Large intestine (tissue), 3 donors: Measurements from ENCODE around the gene RIPK3. TPM values are rescaled to one million over a fixed set of nuclear protein-coding genes. Genes with fewer than 3 reads are reported as not detected.

Experiments used
- DNase-seq, 2 donors: peaks; one replicate each; pipeline versions ENCODE4 v3.0.0 to v3.0.0-alpha.2; 2013
- H3K27ac ChIP-seq: one replicate; pipeline ENCODE4 v1.5.1; 2013; ENCODE audit warnings: low read length
- H3K27me3 ChIP-seq: 2 replicates; pipeline ENCODE4 v1.6.1; 2013; ENCODE audit warnings: low read length; ENCODE audit not compliant: control insufficient read depth, insufficient read depth
- H3K36me3 ChIP-seq: 2 replicates; pipeline ENCODE4 v1.6.1; 2013; ENCODE audit warnings: low read length; ENCODE audit not compliant: control insufficient read depth, insufficient read depth
- H3K4me1 ChIP-seq: one replicate; pipeline ENCODE4 v1.6.1; 2013; ENCODE audit warnings: low read length; ENCODE audit not compliant: control insufficient read depth, insufficient read depth
- H3K4me3 ChIP-seq: one replicate; pipeline ENCODE4 v1.5.1; 2013; ENCODE audit warnings: low read length
- H3K9me3 ChIP-seq: one replicate; pipeline ENCODE4 v1.6.1; 2013; ENCODE audit warnings: mild to moderate bottlenecking, low read depth, low read length, moderate library complexity; ENCODE audit not compliant: control insufficient read depth
- WGBS: methylation state at CpG from one replicate; pipeline ENCODE4 v1.1.5; 2013; ENCODE audit warnings: low lambda C conversion rate; ENCODE audit not compliant: insufficient coverage; 5-methylcytosine and 5-hydroxymethylcytosine counted together
- polyA plus RNA-seq: library from polyadenylated mRNA; unstranded; fragments of 120-200 nt; gene quantifications from one replicate; pipeline ENCODE4 v1.2.1, GENCODE V29; 2013

The RIPK3 gene
- polyA plus RNA-seq, 1 donor, result 14.8 TPM

GRCh38 chr14:24312736-24313507, 26.9 kb downstream of the RIPK3 start:
- Histone ChIP-seq H3K9me3 (peaks cover 7% of the 10 kb centered on the region), H3K27me3 (peaks cover 30% of the 10 kb centered on the region), H3K27ac (no peak overlapping the region), H3K4me1 (peaks cover 31% of the 10 kb centered on the region), H3K36me3 (no peaks in the 10 kb centered on the region), H3K4me3 (no peak overlapping the region)
- WGBS, result 100% methylated on average over 2 of the region's 9 CpGs
- no peak for DNase-seq

DNA sequence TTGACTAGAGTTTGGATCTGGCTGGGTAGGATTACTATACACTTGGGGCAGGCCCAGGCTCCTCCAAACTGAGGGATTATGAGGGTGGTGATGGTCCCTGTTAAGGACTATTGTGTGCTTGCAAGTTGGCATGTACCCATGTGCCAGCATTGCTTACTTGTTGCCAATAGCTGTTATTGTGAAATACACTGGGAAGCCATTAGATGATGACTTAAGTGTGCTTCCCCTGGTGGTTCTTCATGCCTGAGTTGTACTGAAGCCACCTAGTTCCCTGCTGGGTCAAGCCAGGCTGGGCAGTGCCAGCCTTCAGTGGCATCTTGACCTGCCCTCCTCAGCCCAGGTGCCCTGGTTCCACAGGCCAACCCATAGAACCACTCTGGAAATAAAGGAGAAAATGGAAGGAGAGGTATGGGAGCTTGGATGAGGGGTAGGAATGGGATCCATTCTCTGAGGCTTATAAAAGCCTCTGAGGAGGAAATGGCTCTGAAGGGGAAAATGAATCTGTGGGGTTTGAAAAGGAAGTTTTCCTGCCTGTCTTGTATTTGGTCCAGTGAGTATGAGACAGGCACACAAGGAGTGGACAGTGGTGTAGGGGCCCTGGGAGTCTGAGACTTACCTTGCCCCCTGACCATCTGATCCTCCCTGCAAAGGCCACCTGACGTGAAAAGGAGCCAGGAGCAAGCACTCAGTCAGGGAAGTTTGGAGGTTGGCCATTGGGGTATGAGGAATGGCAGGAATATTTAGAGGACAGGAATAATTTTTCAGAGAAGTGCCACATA, 27.8 kb downstream of the RIPK3 start:
- no peak for DNase-seq
- WGBS, result no CpG with 5 or more reads among the region's 1 CpG
- Histone ChIP-seq H3K4me1 (peaks cover 37% of the 10 kb centered on the region), H3K4me3 (no peak overlapping the region), H3K27ac (no peak overlapping the region), H3K27me3 (peaks cover 21% of the 10 kb centered on the region), H3K36me3 (peaks cover 2% of the 10 kb centered on the region), H3K9me3 (peaks cover 7% of the 10 kb centered on the region)

DNA sequence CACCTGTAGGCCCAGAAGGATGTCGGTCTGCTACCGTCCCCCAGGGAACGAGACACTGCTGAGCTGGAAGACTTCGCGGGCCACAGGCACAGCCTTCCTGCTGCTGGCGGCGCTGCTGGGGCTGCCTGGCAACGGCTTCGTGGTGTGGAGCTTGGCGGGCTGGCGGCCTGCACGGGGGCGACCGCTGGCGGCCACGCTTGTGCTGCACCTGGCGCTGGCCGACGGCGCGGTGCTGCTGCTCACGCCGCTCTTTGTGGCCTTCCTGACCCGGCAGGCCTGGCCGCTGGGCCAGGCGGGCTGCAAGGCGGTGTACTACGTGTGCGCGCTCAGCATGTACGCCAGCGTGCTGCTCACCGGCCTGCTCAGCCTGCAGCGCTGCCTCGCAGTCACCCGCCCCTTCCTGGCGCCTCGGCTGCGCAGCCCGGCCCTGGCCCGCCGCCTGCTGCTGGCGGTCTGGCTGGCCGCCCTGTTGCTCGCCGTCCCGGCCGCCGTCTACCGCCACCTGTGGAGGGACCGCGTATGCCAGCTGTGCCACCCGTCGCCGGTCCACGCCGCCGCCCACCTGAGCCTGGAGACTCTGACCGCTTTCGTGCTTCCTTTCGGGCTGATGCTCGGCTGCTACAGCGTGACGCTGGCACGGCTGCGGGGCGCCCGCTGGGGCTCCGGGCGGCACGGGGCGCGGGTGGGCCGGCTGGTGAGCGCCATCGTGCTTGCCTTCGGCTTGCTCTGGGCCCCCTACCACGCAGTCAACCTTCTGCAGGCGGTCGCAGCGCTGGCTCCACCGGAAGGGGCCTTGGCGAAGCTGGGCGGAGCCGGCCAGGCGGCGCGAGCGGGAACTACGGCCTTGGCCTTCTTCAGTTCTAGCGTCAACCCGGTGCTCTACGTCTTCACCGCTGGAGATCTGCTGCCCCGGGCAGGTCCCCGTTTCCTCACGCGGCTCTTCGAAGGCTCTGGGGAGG, 28.9 kb downstream of the RIPK3 start, which contains the start of gene LTB4R:
Gene LTB4R, plus strand, starts transcription at position 857 of the 959 bp plus-strand sequence. CDS start 4,150 bp downstream, outside the sequence.
- H3K27ac ChIP-seq, result peak within 1 kb of the TSS; percentile 9
- peaks cover 13% of the 10 kb centered on the region for H3K36me3 ChIP-seq
- peaks cover 11% of the 10 kb centered on the region for H3K27me3 ChIP-seq
- H3K4me1 ChIP-seq, result peaks cover 41% of the 10 kb centered on the region
- no CpG with 5 or more reads among the region's 99 CpGs for WGBS
- peak in 1 of 2 donors; percentile 79 for DNase-seq
- peaks cover 2% of the 10 kb centered on the region for H3K9me3 ChIP-seq
- peak within 1 kb of the TSS; percentile 13 for H3K4me3 ChIP-seq

GRCh38 chr14:24310265-24310645, 29.5 kb downstream of the RIPK3 start:
- no CpG with 5 or more reads among the region's 5 CpGs for WGBS
- peaks cover 19% of the 10 kb centered on the region for H3K36me3 ChIP-seq
- H3K27ac ChIP-seq, result peak overlapping the region; percentile 9
- peak in 1 of 2 donors; percentile 74 for DNase-seq
- H3K4me1 ChIP-seq, result peaks cover 41% of the 10 kb centered on the region
- H3K9me3 ChIP-seq, result no peaks in the 10 kb centered on the region
- H3K27me3 ChIP-seq, result peaks cover 6% of the 10 kb centered on the region
- no peak overlapping the region for H3K4me3 ChIP-seq

DNA sequence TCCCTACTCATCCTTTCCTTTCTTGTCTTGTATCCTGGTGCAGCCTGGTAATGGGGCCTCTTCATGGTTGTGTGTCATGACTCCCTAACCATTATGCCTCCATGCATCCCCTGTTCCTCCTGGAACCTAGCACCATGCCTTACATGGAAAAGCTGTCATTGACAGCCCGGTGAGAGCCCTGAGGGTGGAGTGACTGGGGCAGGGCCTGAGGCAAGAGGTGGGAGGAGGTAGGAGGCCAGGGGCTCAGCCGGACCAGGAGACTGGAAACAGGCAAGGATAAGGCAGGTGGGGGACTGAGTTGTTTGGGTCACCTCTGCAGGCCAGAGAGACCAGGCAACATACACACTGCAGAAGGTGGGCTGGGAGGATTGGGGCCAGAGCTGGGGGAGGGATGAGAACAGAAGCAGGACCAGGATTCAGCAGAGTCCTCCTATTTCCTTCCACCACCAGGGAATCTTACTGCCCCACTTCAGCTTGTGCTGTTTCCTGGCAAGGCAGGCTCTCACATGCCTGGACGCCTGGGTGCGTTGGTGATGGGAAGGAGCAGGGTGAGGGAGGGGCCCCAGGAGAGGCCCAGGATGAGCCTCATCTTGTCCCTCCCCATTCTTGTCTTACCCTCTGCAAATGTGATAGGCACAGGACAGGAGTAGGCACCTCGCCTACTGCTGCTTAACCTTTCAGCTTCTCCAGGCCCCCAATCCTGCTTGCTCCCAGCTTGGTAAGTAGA, 30.1 kb downstream of the RIPK3 start, which contains the start of gene LTB4R2:
Gene LTB4R2, plus strand, starts transcription at position 603 of the 727 bp plus-strand sequence. CDS start 525 bp downstream, outside the sequence.
- Histone ChIP-seq H3K36me3 (peaks cover 25% of the 10 kb centered on the region), H3K27me3 (peaks cover 1% of the 10 kb centered on the region), H3K27ac (peak within 1 kb of the TSS; percentile 9), H3K4me1 (peaks cover 41% of the 10 kb centered on the region), H3K4me3 (no peak within 1 kb of the TSS), H3K9me3 (no peaks in the 10 kb centered on the region)
- no peak for DNase-seq
- no CpG with 5 or more reads among the region's 5 CpGs for WGBS

DNA sequence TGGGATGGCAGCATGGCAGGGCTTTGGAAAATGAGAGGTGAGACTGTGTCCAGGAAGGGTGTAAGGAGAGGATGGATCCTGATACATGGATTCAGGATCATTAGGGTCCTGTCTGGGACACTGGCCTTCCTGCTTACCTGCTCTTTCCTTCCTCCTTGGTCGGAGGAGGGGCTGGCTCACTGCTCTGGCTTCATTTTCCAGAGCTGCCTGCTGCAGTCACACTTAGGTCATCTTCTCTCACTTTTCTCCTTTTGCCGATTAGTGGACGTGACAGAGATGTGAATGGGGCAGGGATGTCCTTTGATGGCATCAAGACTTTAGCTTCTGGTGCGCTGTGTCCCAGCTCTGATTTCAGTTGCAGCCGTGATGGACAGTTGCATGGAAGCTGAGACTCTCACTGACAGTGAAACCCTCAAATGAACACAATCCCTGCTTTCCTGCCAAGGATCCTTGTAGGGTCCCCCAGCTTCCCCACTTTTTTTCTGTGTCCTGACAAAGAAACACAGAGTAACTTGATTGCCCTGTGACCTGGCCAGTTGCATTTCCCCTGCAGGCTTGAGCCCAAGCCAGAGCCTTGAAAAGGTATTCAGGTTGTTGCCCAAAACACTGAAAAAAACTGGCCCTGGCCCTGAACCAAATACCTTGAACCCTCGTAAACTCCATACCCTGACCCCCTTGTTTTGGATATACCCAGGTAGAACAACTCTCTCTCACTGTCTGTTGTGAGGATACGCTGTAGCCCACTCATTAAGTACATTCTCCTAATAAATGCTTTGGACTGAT, 31.3 kb downstream of the RIPK3 start:
- no peak for DNase-seq
- Histone ChIP-seq H3K27me3 (no peaks in the 10 kb centered on the region), H3K27ac (peak overlapping the region; percentile 97), H3K4me1 (peaks cover 41% of the 10 kb centered on the region), H3K9me3 (no peaks in the 10 kb centered on the region), H3K36me3 (peaks cover 36% of the 10 kb centered on the region), H3K4me3 (no peak overlapping the region)
- 100% methylated on average over 1 of the region's 7 CpGs for WGBS

DNA sequence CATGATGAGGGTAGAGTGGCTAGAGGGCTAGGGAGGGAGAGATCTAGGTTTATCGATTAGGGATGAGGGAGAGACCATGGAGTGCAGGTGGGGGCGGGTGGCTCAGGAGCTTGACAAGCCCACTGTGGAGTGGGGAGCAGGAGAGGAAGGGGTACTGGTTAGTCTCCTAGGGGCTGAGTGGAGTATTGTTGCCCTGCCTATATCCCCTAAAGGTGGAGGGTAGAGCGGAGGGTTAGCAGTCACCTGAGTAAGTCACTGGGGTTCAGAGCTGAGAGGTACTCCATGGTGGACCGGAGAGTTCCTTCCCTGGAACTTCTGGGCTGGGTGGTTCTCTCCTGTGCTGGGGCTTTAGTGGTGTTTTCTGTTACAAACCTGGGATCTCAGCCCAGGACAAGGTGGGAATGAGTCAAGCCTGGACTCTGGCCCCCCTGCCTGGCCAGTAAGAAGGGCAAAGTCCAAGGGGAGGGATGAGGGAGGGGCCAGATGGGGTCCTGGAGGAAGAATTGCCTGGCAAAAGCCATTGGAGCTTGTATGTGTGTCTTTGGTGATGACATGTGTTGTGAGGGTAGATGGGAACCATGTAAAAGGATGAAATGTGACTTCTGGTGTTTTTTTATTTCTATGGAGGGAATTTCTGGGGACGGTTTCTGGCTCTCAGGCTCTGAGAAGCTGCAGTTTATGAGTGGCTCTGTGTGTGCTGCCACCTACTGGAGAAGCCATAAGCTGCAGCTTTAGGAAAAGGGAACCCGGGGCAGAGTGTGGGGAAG, 32.0 kb downstream of the RIPK3 start, which contains the start of gene CIDEB:
Gene CIDEB, minus strand, starts transcription at position 403 of the 767 bp plus-strand sequence. Its CDS starts 119 bp downstream, at position 284.
- 50% methylated on average over 1 of the region's 6 CpGs for WGBS
- Histone ChIP-seq H3K4me3 (peak within 1 kb of the TSS; percentile 50), H3K36me3 (peaks cover 42% of the 10 kb centered on the region), H3K9me3 (no peaks in the 10 kb centered on the region), H3K27ac (peak within 1 kb of the TSS; percentile 97), H3K27me3 (no peaks in the 10 kb centered on the region), H3K4me1 (peaks cover 44% of the 10 kb centered on the region)
- DNase-seq, result peak; percentile 91 to 95

DNA sequence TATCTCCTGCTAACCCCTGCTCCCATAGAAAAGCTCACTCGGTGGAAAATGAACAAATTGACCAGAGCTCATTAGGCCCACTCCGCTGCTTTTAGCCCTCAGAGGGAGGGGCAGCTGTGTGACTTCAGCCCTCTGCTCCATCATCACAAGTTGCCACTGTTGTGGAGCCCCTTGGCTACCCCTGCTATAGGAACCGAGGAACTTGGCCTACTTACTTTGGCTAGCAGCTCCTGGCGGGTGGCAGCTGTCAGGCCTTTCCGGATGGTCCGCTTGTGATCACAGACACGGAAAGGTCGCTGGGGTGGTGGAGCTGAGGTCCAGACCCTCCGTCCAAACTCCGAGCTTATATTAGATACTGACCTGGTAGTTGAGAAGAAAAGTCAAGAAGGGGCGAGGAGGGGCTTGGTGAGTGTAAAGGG, 32.6 kb downstream of the RIPK3 start:
- Histone ChIP-seq H3K9me3 (no peaks in the 10 kb centered on the region), H3K27ac (peak overlapping the region; percentile 97), H3K36me3 (peaks cover 48% of the 10 kb centered on the region), H3K4me1 (peaks cover 47% of the 10 kb centered on the region), H3K27me3 (no peaks in the 10 kb centered on the region), H3K4me3 (peak overlapping the region; percentile 50)
- peak in 1 of 2 donors; percentile 42 for DNase-seq
- 50% methylated on average over 2 of the region's 11 CpGs for WGBS
